ENCODE measurements around the gene PTDSS2.
A peak's percentile ranks its signal among the peaks of the same experiment; 100 is the strongest.

PTDSS2 gene

DNA sequence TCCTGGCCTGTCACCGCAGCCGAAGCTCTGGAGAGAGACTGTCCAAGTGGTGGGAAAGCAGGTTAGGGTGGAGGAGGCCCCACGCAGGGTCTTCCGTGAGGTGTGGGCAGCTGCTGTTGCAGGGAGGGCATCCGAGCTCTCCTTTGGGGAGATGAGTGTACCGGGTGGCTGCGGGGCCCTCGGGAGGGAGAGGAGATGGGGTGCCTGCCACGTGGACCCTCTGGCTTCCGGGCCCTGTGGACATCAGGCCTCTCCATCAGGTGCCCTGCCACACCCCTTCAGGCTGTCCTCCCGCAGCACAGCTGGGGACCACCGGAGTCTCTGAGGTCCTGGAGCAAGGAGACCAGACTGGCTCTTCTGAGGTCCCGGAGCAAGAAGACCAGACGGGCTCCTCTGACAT lies 1.7 kb downstream of the PTDSS2 start:
- Histone ChIP-seq H3K9ac (peak overlapping the region; percentile 69; the same call in 1 of the 2 replicates), H3K4me3 (IDR thresholded peaks at IDR 0.05; ENCODE audit: insufficient read depth, low read depth, low read length) (no peak overlapping the region), H3K4me2 (peak overlapping the region; percentile 81; the same call in 1 of the 2 replicates), H2AFZ (ENCODE audit: low read depth) (no peak overlapping the region), H3K27me3 (ENCODE audit: insufficient read depth, low read depth) (no peaks in the 10 kb centered on the region), H3K79me2 (ENCODE audit: insufficient read depth, low read depth) (no peaks in the 10 kb centered on the region), H3K27ac (no peak overlapping the region), H3K4me1 (ENCODE audit: low read depth, poor library complexity, severe bottlenecking) (peaks cover 29% of the 10 kb centered on the region), H3K36me3 (ENCODE audit: insufficient read depth) (no peaks in the 10 kb centered on the region), H4K20me1 (ENCODE audit: insufficient read depth) (no peaks in the 10 kb centered on the region)
- TF ChIP-seq, protein P1, sequence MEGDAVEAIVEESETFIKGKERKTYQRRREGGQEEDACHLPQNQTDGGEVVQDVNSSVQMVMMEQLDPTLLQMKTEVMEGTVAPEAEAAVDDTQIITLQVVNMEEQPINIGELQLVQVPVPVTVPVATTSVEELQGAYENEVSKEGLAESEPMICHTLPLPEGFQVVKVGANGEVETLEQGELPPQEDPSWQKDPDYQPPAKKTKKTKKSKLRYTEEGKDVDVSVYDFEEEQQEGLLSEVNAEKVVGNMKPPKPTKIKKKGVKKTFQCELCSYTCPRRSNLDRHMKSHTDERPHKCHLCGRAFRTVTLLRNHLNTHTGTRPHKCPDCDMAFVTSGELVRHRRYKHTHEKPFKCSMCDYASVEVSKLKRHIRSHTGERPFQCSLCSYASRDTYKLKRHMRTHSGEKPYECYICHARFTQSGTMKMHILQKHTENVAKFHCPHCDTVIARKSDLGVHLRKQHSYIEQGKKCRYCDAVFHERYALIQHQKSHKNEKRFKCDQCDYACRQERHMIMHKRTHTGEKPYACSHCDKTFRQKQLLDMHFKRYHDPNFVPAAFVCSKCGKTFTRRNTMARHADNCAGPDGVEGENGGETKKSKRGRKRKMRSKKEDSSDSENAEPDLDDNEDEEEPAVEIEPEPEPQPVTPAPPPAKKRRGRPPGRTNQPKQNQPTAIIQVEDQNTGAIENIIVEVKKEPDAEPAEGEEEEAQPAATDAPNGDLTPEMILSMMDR (conservative IDR thresholded peaks at IDR 0.05; ENCODE audit: low read depth, low read length): no peak

DNA sequence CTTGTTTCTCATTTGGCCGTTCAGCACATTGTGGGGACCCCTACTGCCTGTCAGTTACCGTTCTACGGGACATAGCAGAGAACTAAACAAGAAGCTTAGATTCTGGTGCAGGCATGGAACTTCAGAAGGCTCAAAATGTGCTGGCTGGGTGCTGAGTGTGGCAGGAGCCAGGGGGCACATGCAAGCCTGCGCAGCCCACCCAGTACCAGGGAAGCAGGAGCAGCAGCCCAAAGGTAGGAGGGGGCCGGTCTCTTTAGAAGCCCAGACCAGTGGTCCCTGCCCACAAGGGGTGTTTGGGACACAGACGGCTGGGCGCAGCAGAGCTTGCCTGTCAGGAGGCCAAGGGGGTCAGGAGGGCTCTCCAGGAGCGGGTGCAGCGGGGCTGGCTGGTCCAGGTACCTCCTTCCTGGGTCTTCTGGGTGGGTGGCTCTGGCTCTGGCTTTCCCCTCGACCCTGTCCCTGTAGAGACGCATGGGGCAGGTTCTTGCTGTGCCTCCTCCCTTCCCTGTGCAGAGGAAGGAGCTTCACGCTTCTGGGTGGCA lies 2.2 kb downstream of the PTDSS2 start:
- H4K20me1 ChIP-seq (ENCODE audit: insufficient read depth): no peaks in the 10 kb centered on the region
- H3K4me1 ChIP-seq (ENCODE audit: low read depth, poor library complexity, severe bottlenecking): peaks cover 25% of the 10 kb centered on the region
- no peak overlapping the region for H3K9ac ChIP-seq
- H2AFZ ChIP-seq (ENCODE audit: low read depth): no peak overlapping the region
- no peaks in the 10 kb centered on the region for H3K79me2 ChIP-seq (ENCODE audit: insufficient read depth, low read depth)
- H3K27me3 ChIP-seq (ENCODE audit: insufficient read depth, low read depth): no peaks in the 10 kb centered on the region
- H3K4me2 ChIP-seq: no peak overlapping the region
- TF ChIP-seq, protein P1 (conservative IDR thresholded peaks at IDR 0.05; ENCODE audit: low read depth, low read length): no peak
- no peak overlapping the region for H3K27ac ChIP-seq
- no peak overlapping the region for H3K4me3 ChIP-seq (IDR thresholded peaks at IDR 0.05; ENCODE audit: insufficient read depth, low read depth, low read length)
- H3K36me3 ChIP-seq (ENCODE audit: insufficient read depth): no peaks in the 10 kb centered on the region

DNA sequence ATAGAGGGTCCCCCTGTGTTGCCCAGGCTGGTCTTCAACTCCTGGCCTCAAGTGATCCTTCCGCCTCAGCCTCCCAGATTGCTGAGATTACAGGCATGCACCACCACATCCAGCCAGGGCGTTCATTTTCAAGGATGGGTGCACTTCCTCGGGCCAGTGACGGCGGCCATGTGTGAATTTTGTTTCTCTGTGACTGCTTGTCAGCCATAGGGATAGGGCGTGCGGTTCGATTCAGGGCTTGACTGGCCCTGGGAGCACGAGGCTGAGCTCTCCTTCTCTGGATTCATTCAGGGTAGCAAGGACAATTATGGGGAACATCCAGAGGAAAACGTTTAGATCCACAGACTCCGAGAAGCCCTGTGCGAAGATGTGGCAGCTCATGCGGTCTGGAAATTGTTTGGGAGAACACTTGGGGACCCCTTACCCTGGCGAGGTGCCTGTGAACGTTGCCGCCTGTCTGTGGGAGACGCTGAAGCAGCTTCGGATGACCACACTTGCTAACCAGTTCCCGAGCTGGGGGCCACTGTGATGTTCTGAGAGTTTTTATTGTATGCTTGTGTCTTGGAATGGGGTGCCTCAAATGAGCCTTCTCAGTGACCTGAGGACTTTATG lies 2.9 kb downstream of the PTDSS2 start:
- TF ChIP-seq, protein P1 (conservative IDR thresholded peaks at IDR 0.05; ENCODE audit: low read depth, low read length): no peak
- no peak overlapping the region for H3K4me2 ChIP-seq
- no peaks in the 10 kb centered on the region for H4K20me1 ChIP-seq (ENCODE audit: insufficient read depth)
- no peak overlapping the region for H3K9ac ChIP-seq
- no peak overlapping the region for H3K27ac ChIP-seq
- peaks cover 20% of the 10 kb centered on the region for H3K4me1 ChIP-seq (ENCODE audit: low read depth, poor library complexity, severe bottlenecking)
- H3K79me2 ChIP-seq (ENCODE audit: insufficient read depth, low read depth): no peaks in the 10 kb centered on the region
- no peak overlapping the region for H2AFZ ChIP-seq (ENCODE audit: low read depth)
- no peaks in the 10 kb centered on the region for H3K36me3 ChIP-seq (ENCODE audit: insufficient read depth)
- no peak overlapping the region for H3K4me3 ChIP-seq (IDR thresholded peaks at IDR 0.05; ENCODE audit: insufficient read depth, low read depth, low read length)
- no peaks in the 10 kb centered on the region for H3K27me3 ChIP-seq (ENCODE audit: insufficient read depth, low read depth)

DNA sequence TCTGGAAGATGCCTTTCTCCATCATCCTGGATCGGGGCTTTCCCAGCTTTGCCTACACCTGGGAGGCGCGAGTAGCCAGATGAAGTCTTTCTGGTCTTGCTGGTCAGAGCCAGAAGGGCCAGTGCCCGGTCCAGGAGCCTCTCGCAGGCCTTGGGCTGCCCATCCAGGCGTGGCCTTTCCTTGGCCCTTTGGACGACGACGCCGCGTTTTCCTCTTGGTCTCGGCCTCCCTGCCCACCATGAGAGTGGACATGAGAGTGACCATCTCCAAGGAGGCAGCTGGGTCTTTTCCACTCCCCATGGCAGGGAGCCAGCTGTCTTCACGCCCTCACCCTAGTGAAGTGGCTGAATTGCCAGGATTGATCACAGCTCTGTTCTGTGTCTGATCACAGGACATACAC lies 3.5 kb downstream of the PTDSS2 start:
- TF ChIP-seq, protein P1 (conservative IDR thresholded peaks at IDR 0.05; ENCODE audit: low read depth, low read length): no peak
- Histone ChIP-seq H3K79me2 (ENCODE audit: insufficient read depth, low read depth) (no peaks in the 10 kb centered on the region), H3K4me1 (ENCODE audit: low read depth, poor library complexity, severe bottlenecking) (peaks cover 18% of the 10 kb centered on the region), H3K36me3 (ENCODE audit: insufficient read depth) (no peaks in the 10 kb centered on the region), H3K9ac (no peak overlapping the region), H3K27me3 (ENCODE audit: insufficient read depth, low read depth) (no peaks in the 10 kb centered on the region), H3K27ac (no peak overlapping the region), H2AFZ (ENCODE audit: low read depth) (no peak overlapping the region), H4K20me1 (ENCODE audit: insufficient read depth) (no peaks in the 10 kb centered on the region), H3K4me2 (no peak overlapping the region), H3K4me3 (IDR thresholded peaks at IDR 0.05; ENCODE audit: insufficient read depth, low read depth, low read length) (no peak overlapping the region)
